ENCODE measurements around the gene SLC35F4. TPM values are rescaled to one million over a fixed set of nuclear protein-coding genes. Genes with fewer than 3 reads are reported as not detected.

Gene SLC35F4
- total and polyA plus RNA-seq, 12 donors = not detected

- H3K36me3 ChIP-seq = no peaks in the 10 kb centered on the region
- no peak overlapping the region for H3K4me3 ChIP-seq
- H3K9me3 ChIP-seq = no peaks in the 10 kb centered on the region
- TF ChIP-seq CTCF (IDR thresholded peaks at IDR 0.05) = no peak
- peak overlapping the region in 7 of 10 donors; percentile 1 to 61 (median 35) for H3K27ac ChIP-seq
- H3K4me1 ChIP-seq = peaks cover 0 to 15% (median 0%) of the 10 kb centered on the region in 9 donors
- 41 to 46% methylated on average over 2 of the region's 2 CpGs for WGBS, 2 donors
- no peaks in the 10 kb centered on the region for H3K27me3 ChIP-seq
- intact Hi-C loops (cut with DNase I) = no loop called here
- DNase-seq (no peak), ATAC-seq (peak in 7 of 8 donors; percentile 20 to 76 (median 49))
Observed at GRCh38 chr14:57846596-57846995, 19.3 kb downstream of the SLC35F4 start.

- ATAC-seq = peak in 7 of 8 donors; percentile 44 to 76 (median 69)
- intact Hi-C loops (cut with DNase I) = no loop called here
- Histone ChIP-seq H3K27ac (peak overlapping the region in 7 of 10 donors; percentile 1 to 60 (median 35)), H3K27me3 (peaks cover 0 to 2% (median 0%) of the 10 kb centered on the region in 7 donors), H3K36me3 (no peaks in the 10 kb centered on the region), H3K9me3 (no peaks in the 10 kb centered on the region), H3K4me3 (no peak overlapping the region), H3K4me1 (peaks cover 0 to 15% (median 0%) of the 10 kb centered on the region in 9 donors)
- TF ChIP-seq CTCF (IDR thresholded peaks at IDR 0.05) = no peak
- 47% methylated on average over 3 of the region's 3 CpGs for WGBS, 2 donors
- peak in 1 of 2 donors; percentile 6 for DNase-seq
Observed at GRCh38 chr14:57845802-57846531, 19.9 kb downstream of the SLC35F4 start.

- TF ChIP-seq CTCF (IDR thresholded peaks at IDR 0.05) = no peak
- H3K27ac ChIP-seq = peak overlapping the region in 3 of 10 donors; percentile 7 to 60 (median 57)
- peaks cover 0 to 15% (median 0%) of the 10 kb centered on the region in 9 donors for H3K4me1 ChIP-seq
- H3K27me3 ChIP-seq = peaks cover 0 to 6% (median 0%) of the 10 kb centered on the region in 7 donors
- no peaks in the 10 kb centered on the region for H3K36me3 ChIP-seq
- intact Hi-C loops (cut with DNase I) = no loop called here
- WGBS, 2 donors = 90 to 91% methylated on average over 3 of the region's 3 CpGs
- ATAC-seq (no peak), DNase-seq (no peak)
- H3K9me3 ChIP-seq = no peaks in the 10 kb centered on the region
- no peak overlapping the region for H3K4me3 ChIP-seq
Observed at GRCh38 chr14:57845316-57845715, 20.6 kb downstream of the SLC35F4 start.

GRCh38 chr14:57837267-57837666, 28.6 kb downstream of the SLC35F4 start:
- 78 to 81% methylated on average over 8 of the region's 8 CpGs for WGBS, 2 donors
- Histone ChIP-seq H3K9me3 (no peaks in the 10 kb centered on the region), H3K27ac (no peak overlapping the region), H3K4me1 (no peaks in the 10 kb centered on the region), H3K27me3 (peaks cover 0 to 21% (median 0%) of the 10 kb centered on the region in 7 donors), H3K36me3 (no peaks in the 10 kb centered on the region), H3K4me3 (no peak overlapping the region)
- no peak for ATAC-seq
- intact Hi-C loops (cut with DNase I) = no loop called here
- TF ChIP-seq CTCF (IDR thresholded peaks at IDR 0.05) = no peak
- DNase-seq = no peak

Measured in heart right ventricle (tissue), 16 donors.